GM12891 (cell line): ENCODE data around the gene CPXM1.

Experiments
- PAX5 ChIP-seq: IDR thresholded peaks from 2 replicates; pipeline ENCODE4 v1.6.1; 2011; ENCODE audit warnings: low read length, moderate library complexity, mild to moderate bottlenecking; ENCODE audit not compliant: insufficient read depth, severe bottlenecking
- POLR2A ChIP-seq: IDR thresholded peaks from 2 replicates; pipeline ENCODE4 v1.6.1; 2011; ENCODE audit warnings: low read depth, low read length, control low read depth
- POLR2AphosphoS5 ChIP-seq: IDR thresholded peaks from 2 replicates; pipeline ENCODE4 v1.6.1; 2011; ENCODE audit warnings: low read depth, low read length, control low read depth
- POU2F2 ChIP-seq: IDR thresholded peaks from 2 replicates; pipeline ENCODE4 v1.6.1; 2011; ENCODE audit warnings: low read depth, mild to moderate bottlenecking, control low read depth, low read length, moderate library complexity
- SPI1 ChIP-seq: IDR thresholded peaks from 2 replicates; pipeline ENCODE4 v1.6.1; 2011; ENCODE audit warnings: low read depth, low read length, control low read depth
- TAF1 ChIP-seq: IDR thresholded peaks from 2 replicates; pipeline ENCODE4 v1.6.1; 2011; ENCODE audit warnings: low read depth, low read length, control low read depth

DNA sequence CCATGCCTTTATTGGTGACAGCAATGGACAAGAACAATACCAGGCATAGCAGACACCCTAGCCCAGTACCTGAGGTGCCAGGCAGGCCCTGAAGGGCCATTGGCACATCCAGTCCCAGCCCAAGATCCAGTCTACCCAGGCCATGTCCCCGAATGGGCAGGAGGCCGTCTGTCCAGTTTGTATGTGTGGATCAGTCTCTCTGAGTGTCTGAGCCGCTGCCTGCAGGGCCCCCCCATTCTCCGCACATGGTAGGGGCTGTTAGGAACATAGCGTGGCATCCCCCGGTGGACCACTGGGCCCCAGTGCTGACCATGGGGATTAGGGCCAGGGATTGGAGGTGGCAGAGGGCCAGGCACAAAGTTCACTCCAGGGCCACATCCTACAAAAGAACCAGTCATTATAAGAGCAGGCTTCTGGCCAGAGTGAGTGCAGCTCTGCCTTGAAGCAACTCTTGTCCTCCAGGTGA lies 34.9 kb upstream of the CPXM1 start:
- TF ChIP-seq POLR2A (no peak), POLR2AphosphoS5 (no peak), TAF1 (no peak), SPI1 (no peak), POU2F2 (no peak), PAX5 (no peak)
